ENCODE results near the gene RSRC2.
"Not testable (repeated sequence)": the region's sequence is repeated elsewhere in the genome, so short reads cannot be mapped to it uniquely, and the experiment has no call there.

RSRC2 gene

GRCh38 chr12:122569288-122569687, 42.6 kb upstream of the RSRC2 start:
- Histone ChIP-seq H3K27me3 (ENCODE audit: control insufficient read depth, low read length) (no peaks in the 10 kb centered on the region), H3K4me2 (ENCODE audit: low read length) (no peak overlapping the region), H4K20me1 (ENCODE audit: control insufficient read depth, insufficient read depth, low read depth, low read length) (no peaks in the 10 kb centered on the region), H3K79me2 (ENCODE audit: control insufficient read depth, low read length) (no peaks in the 10 kb centered on the region), H3K9me2 (replicated peaks; ENCODE audit: control insufficient read depth, low read length) (no peaks in the 10 kb centered on the region), H3K9me3 (ENCODE audit: control insufficient read depth, insufficient read depth, low read length) (no peaks in the 10 kb centered on the region), H3K27ac (ENCODE audit: low read depth, low read length) (no peak overlapping the region), H3K4me1 (ENCODE audit: control insufficient read depth, low read length) (no peaks in the 10 kb centered on the region), H3F3A (ENCODE audit: control insufficient read depth, insufficient read depth) (no peaks in the 10 kb centered on the region), H3K4me3 (ENCODE audit: low read length) (no peak overlapping the region), H3K36me3 (ENCODE audit: control insufficient read depth, low read length) (peaks cover 78% of the 10 kb centered on the region)
- TF ChIP-seq CTCF (IDR thresholded peaks at IDR 0.05; ENCODE audit: low read depth, low read length, poor library complexity, severe bottlenecking) (no peak), EZH2phosphoT487 (IDR thresholded peaks at IDR 0.05; ENCODE audit: borderline replicate concordance, low read length) (no peak)

GRCh38 chr12:122566816-122567215, 40.1 kb upstream of the RSRC2 start:
- not testable (repeated sequence) for H3K9me2 ChIP-seq (replicated peaks; ENCODE audit: control insufficient read depth, low read length); H3K27ac ChIP-seq (ENCODE audit: low read depth, low read length); H3F3A ChIP-seq (ENCODE audit: control insufficient read depth, insufficient read depth); H3K4me3 ChIP-seq (ENCODE audit: low read length); H3K79me2 ChIP-seq (ENCODE audit: control insufficient read depth, low read length); H3K4me1 ChIP-seq (ENCODE audit: control insufficient read depth, low read length); H3K27me3 ChIP-seq (ENCODE audit: control insufficient read depth, low read length); H4K20me1 ChIP-seq (ENCODE audit: control insufficient read depth, insufficient read depth, low read depth, low read length); H3K4me2 ChIP-seq (ENCODE audit: low read length); H3K9me3 ChIP-seq (ENCODE audit: control insufficient read depth, insufficient read depth, low read length)
- peaks cover 77% of the 10 kb centered on the region for H3K36me3 ChIP-seq (ENCODE audit: control insufficient read depth, low read length)

GRCh38 chr12:122563361-122563760, 36.6 kb upstream of the RSRC2 start:
- peaks cover 8% of the 10 kb centered on the region for H3K79me2 ChIP-seq (ENCODE audit: control insufficient read depth, low read length)
- H3F3A ChIP-seq (ENCODE audit: control insufficient read depth, insufficient read depth) = peaks cover 3% of the 10 kb centered on the region; the same call in 1 of the 2 replicates
- H3K4me1 ChIP-seq (ENCODE audit: control insufficient read depth, low read length) = peaks cover 23% of the 10 kb centered on the region
- no peaks in the 10 kb centered on the region for H3K9me3 ChIP-seq (ENCODE audit: control insufficient read depth, insufficient read depth, low read length)
- no peak overlapping the region for H3K27ac ChIP-seq (ENCODE audit: low read depth, low read length)
- H3K9me2 ChIP-seq (replicated peaks; ENCODE audit: control insufficient read depth, low read length) = no peaks in the 10 kb centered on the region
- peaks cover 80% of the 10 kb centered on the region for H3K36me3 ChIP-seq (ENCODE audit: control insufficient read depth, low read length)
- no peaks in the 10 kb centered on the region for H3K27me3 ChIP-seq (ENCODE audit: control insufficient read depth, low read length)
- H3K4me3 ChIP-seq (ENCODE audit: low read length) = no peak overlapping the region
- H3K4me2 ChIP-seq (ENCODE audit: low read length) = no peak overlapping the region
- no peak for TF ChIP-seq CTCF (IDR thresholded peaks at IDR 0.05; ENCODE audit: low read depth, low read length, poor library complexity, severe bottlenecking)
- TF ChIP-seq EZH2phosphoT487 (IDR thresholded peaks at IDR 0.05; ENCODE audit: borderline replicate concordance, low read length) = no peak
- no peaks in the 10 kb centered on the region for H4K20me1 ChIP-seq (ENCODE audit: control insufficient read depth, insufficient read depth, low read depth, low read length)

GRCh38 chr12:122560138-122560537, 33.4 kb upstream of the RSRC2 start:
- 0 out of 2 replicates have a peak overlapping the region, but pooled peaks have one; percentile 20 for H3K4me2 ChIP-seq (ENCODE audit: low read length)
- H3K79me2 ChIP-seq (ENCODE audit: control insufficient read depth, low read length) = peaks cover 14% of the 10 kb centered on the region
- peaks cover 38% of the 10 kb centered on the region for H3K4me1 ChIP-seq (ENCODE audit: control insufficient read depth, low read length)
- H3K9me2 ChIP-seq (replicated peaks; ENCODE audit: control insufficient read depth, low read length) = no peaks in the 10 kb centered on the region
- TF ChIP-seq CTCF (IDR thresholded peaks at IDR 0.05; ENCODE audit: low read depth, low read length, poor library complexity, severe bottlenecking) (no peak), EZH2phosphoT487 (IDR thresholded peaks at IDR 0.05; ENCODE audit: borderline replicate concordance, low read length) (no peak)
- no peaks in the 10 kb centered on the region for H4K20me1 ChIP-seq (ENCODE audit: control insufficient read depth, insufficient read depth, low read depth, low read length)
- H3K9me3 ChIP-seq (ENCODE audit: control insufficient read depth, insufficient read depth, low read length) = no peaks in the 10 kb centered on the region
- peak overlapping the region; percentile 71 for H3K27ac ChIP-seq (ENCODE audit: low read depth, low read length)
- peaks cover 3% of the 10 kb centered on the region; the same call in 1 of the 2 replicates for H3F3A ChIP-seq (ENCODE audit: control insufficient read depth, insufficient read depth)
- H3K4me3 ChIP-seq (ENCODE audit: low read length) = no peak overlapping the region
- no peaks in the 10 kb centered on the region for H3K27me3 ChIP-seq (ENCODE audit: control insufficient read depth, low read length)
- H3K36me3 ChIP-seq (ENCODE audit: control insufficient read depth, low read length) = peaks cover 90% of the 10 kb centered on the region

All from DOHH2 (cell line).